Measurements from ENCODE around the gene SLX9. TPM values are rescaled to one million over a fixed set of nuclear protein-coding genes. Genes with fewer than 3 reads are reported as not detected.

SLX9 gene
- total RNA-seq, 4 donors from 2014 or later = 8.1 to 46.0 (median 16.6) TPM

DNA sequence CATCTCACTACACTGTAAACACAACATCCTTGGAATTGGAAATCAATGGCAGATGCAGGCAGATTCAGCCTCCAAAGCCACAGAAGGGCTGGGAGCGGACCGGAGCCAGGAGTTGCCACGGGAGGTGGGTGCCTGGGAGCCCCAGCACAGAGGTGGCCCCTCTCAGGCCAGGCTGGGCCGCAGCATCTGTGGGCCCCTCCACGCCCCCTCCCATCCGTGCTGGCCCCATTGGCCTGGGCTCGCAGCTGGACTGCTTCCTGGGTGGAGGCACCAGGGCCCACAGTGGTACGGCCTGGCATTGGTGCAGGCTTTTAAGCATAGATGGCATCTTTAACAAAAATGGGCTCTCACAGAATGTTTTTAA, 64.2 kb downstream of the SLX9 start:
- peak; percentile 2 for DNase-seq
- H3K9me3 ChIP-seq = no peaks in the 10 kb centered on the region
- no peaks in the 10 kb centered on the region for H3K36me3 ChIP-seq
- peaks cover 0 to 16% (median 4%) of the 10 kb centered on the region in 4 donors for H3K4me1 ChIP-seq
- intact Hi-C loops (cut with DNase I; ENCODE audit: low total_unique reads) (no loop called here), in situ Hi-C loops (cut with MboI; ENCODE audit: low pct_ligation_motif_present in 1 of 4, low pct_unique_long_range_greater_than_20kb in 1 of 4, low sequenced_read_pairs in 3 of 4) (no loop called here)
- TF ChIP-seq POLR2A (IDR thresholded peaks at IDR 0.05) (no peak), EP300 (IDR thresholded peaks at IDR 0.05; ENCODE audit: low read depth) (no peak), POLR2AphosphoS5 (IDR thresholded peaks at IDR 0.05) (no peak)
- TF ChIP-seq, protein P1, sequence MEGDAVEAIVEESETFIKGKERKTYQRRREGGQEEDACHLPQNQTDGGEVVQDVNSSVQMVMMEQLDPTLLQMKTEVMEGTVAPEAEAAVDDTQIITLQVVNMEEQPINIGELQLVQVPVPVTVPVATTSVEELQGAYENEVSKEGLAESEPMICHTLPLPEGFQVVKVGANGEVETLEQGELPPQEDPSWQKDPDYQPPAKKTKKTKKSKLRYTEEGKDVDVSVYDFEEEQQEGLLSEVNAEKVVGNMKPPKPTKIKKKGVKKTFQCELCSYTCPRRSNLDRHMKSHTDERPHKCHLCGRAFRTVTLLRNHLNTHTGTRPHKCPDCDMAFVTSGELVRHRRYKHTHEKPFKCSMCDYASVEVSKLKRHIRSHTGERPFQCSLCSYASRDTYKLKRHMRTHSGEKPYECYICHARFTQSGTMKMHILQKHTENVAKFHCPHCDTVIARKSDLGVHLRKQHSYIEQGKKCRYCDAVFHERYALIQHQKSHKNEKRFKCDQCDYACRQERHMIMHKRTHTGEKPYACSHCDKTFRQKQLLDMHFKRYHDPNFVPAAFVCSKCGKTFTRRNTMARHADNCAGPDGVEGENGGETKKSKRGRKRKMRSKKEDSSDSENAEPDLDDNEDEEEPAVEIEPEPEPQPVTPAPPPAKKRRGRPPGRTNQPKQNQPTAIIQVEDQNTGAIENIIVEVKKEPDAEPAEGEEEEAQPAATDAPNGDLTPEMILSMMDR (IDR thresholded peaks at IDR 0.05) = no peak
- no peaks in the 10 kb centered on the region for H3K27me3 ChIP-seq
- WGBS, 2 donors (ENCODE audit: low coverage in 1 of 2) = 81% methylated on average over 8 of the region's 8 CpGs; no CpG with 5 or more reads in 1 of the 2 donors
- H3K27ac ChIP-seq = peak overlapping the region in 3 of 4 donors; percentile 39 to 51 (median 47)
- no peak overlapping the region for H3K4me3 ChIP-seq

DNA sequence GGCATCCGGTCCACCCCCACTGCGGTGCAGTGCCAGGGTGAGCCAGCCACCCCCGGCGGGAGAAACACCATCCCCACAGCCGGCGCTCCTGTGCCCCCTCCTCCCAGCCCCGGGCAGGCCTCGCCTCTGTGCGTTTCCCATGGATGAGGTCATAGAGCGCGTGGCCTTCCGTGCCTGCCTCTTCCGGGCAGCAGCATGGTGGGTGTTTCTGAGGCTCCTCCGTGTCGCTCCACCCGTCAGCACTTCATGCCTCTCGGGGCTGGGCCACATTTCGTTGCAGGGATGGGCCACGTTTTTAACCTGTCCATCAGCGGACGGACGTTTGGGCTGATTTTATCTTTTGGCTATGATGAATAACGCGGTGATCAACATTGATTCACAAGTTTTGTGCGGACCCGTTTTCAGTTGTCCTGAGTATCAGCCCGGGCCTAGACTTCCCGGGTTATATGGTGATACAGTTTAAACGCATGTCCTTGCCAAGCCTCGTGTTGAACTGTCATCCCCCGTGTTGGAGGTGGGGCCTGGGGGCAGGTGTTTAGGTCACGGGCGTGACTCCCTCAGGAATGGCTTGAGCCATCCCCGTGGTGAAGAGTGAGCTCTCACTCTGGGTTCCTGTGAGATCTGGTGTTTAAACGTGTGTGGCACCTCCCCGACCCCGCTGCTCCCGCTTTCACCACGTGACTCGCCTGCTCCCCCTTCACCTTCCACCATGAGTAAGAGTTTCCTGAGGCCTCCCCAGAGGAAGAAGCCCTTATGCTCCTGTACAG, 64.8 kb downstream of the SLX9 start:
- in situ Hi-C loops (cut with MboI; ENCODE audit: low pct_ligation_motif_present in 1 of 4, low pct_unique_long_range_greater_than_20kb in 1 of 4, low sequenced_read_pairs in 3 of 4) = no loop called here
- Histone ChIP-seq H3K4me3 (no peak overlapping the region), H3K27me3 (peaks cover 2% of the 10 kb centered on the region), H3K36me3 (no peaks in the 10 kb centered on the region), H3K9me3 (no peaks in the 10 kb centered on the region), H3K27ac (no peak overlapping the region), H3K4me1 (peaks cover 0 to 16% (median 4%) of the 10 kb centered on the region in 4 donors)
- WGBS, 2 donors (ENCODE audit: low coverage in 1 of 2) = 80 to 85% methylated on average over 4 to 40 of the region's 40 CpGs
- TF ChIP-seq, protein P1 (IDR thresholded peaks at IDR 0.05) = no peak
- no peak for TF ChIP-seq POLR2AphosphoS5 (IDR thresholded peaks at IDR 0.05)
- TF ChIP-seq EP300 (IDR thresholded peaks at IDR 0.05; ENCODE audit: low read depth) = no peak
- TF ChIP-seq POLR2A (IDR thresholded peaks at IDR 0.05) = no peak
- DNase-seq = peak; percentile 5
- intact Hi-C loops (cut with DNase I; ENCODE audit: low total_unique reads) = no loop called here

DNA sequence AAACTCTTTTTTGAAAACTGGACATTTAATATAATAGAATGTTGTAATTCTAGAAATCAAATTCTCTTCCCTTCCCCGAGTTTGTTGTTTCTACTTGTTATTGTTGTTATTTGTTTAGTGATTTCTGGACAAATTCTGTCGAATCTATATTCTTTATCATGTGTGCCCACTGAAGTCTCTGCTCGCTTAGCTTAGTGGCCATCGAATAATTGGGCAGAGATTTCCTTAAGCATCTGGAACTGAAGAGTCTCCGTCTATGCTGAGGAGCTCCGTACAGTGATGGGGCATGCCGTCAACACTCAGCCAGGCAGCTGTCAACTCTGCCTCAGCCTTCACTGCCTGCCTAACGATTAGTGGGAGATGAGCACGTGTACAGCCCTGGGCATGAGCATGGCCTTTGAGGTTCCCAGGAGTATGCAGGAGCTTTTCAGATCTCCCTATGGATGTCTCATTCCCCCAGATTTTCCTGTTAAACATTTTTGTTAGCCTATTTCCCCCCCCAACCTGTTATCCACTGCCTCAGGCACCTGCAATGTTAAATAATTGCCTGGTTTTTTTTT, 66.8 kb downstream of the SLX9 start:
- Histone ChIP-seq H3K4me3 (no peak overlapping the region), H3K27me3 (peaks cover 14% of the 10 kb centered on the region), H3K4me1 (peaks cover 0 to 7% (median 4%) of the 10 kb centered on the region in 4 donors), H3K27ac (no peak overlapping the region), H3K9me3 (no peaks in the 10 kb centered on the region), H3K36me3 (no peaks in the 10 kb centered on the region)
- TF ChIP-seq, protein P1 (IDR thresholded peaks at IDR 0.05) = no peak
- TF ChIP-seq EP300 (IDR thresholded peaks at IDR 0.05; ENCODE audit: low read depth) (no peak), POLR2A (IDR thresholded peaks at IDR 0.05) (no peak), POLR2AphosphoS5 (IDR thresholded peaks at IDR 0.05) (no peak)
- intact Hi-C loops (cut with DNase I; ENCODE audit: low total_unique reads) = no loop called here
- no peak for DNase-seq
- WGBS, 2 donors (ENCODE audit: low coverage in 1 of 2) = 76 to 88% methylated on average over 2 to 9 of the region's 9 CpGs
- in situ Hi-C loops (cut with MboI; ENCODE audit: low pct_ligation_motif_present in 1 of 4, low pct_unique_long_range_greater_than_20kb in 1 of 4, low sequenced_read_pairs in 3 of 4) = no loop called here

DNA sequence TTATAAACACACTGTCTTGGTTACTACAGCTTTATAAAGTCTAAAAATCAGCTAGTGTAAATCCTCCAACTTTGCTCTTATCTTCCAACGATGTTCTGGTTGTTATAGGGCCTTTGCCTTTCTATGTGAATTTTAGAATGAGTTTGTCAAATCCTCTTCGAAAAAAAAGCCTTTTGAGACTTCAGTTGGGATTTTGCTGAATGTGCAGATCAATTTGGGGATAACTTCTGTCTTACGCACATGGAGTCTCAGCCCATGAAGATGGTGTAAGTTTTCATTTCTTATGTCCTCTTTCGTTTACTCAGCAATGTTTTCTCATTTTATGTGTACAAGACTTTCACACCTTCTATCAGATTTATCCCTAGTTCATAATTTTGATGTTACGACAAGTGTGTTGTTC, 69.8 kb downstream of the SLX9 start:
- Histone ChIP-seq H3K36me3 (no peaks in the 10 kb centered on the region), H3K27ac (no peak overlapping the region), H3K27me3 (peaks cover 39% of the 10 kb centered on the region), H3K4me1 (peaks cover 0 to 13% (median 5%) of the 10 kb centered on the region in 4 donors), H3K9me3 (no peaks in the 10 kb centered on the region), H3K4me3 (no peak overlapping the region)
- TF ChIP-seq EP300 (IDR thresholded peaks at IDR 0.05; ENCODE audit: low read depth) (no peak), POLR2A (IDR thresholded peaks at IDR 0.05) (no peak), POLR2AphosphoS5 (IDR thresholded peaks at IDR 0.05) (no peak)
- TF ChIP-seq, protein P1 (IDR thresholded peaks at IDR 0.05) = no peak
- in situ Hi-C loops (cut with MboI; ENCODE audit: low pct_ligation_motif_present in 1 of 4, low pct_unique_long_range_greater_than_20kb in 1 of 4, low sequenced_read_pairs in 3 of 4) (no loop called here), intact Hi-C loops (cut with DNase I; ENCODE audit: low total_unique reads) (no loop called here)
- 76 to 77% methylated on average over 5 of the region's 5 CpGs for WGBS, 2 donors (ENCODE audit: low coverage in 1 of 2)
- no peak for DNase-seq

Measured in transverse colon (tissue), 4 donors.